Endothelial cell of umbilical vein (primary cell): Measurements from ENCODE around the gene HOXB4.

ENCODE experiments used
- CTCF ChIP-seq, 2 donors: IDR thresholded peaks; 1 replicate in 1 of 2; 2 replicates in 1 of 2; pipeline ENCODE4 v1.5.1; 2011; ENCODE audit warnings: low read length in 2 of 2, mild to moderate bottlenecking in 2 of 2, moderate library complexity in 2 of 2, control low read depth in 1 of 2, inconsistent platforms in 1 of 2, low read depth in 1 of 2; ENCODE audit not compliant: insufficient read depth in 1 of 2; ENCODE audit errors: extremely low read depth in 1 of 2
- EZH2 ChIP-seq: IDR thresholded peaks from 2 replicates; pipeline ENCODE4 v1.6.1; 2012; ENCODE audit warnings: borderline replicate concordance, low read depth, mild to moderate bottlenecking, moderate library complexity, low read length, inconsistent platforms; ENCODE audit not compliant: severe bottlenecking
- MYC ChIP-seq: IDR thresholded peaks from one replicate; pipeline ENCODE4 v1.6.1; 2011; ENCODE audit warnings: mild to moderate bottlenecking, low read depth, low read length
- POLR2A ChIP-seq: IDR thresholded peaks from 2 replicates; pipeline ENCODE4 v1.6.1; 2012; ENCODE audit warnings: low read depth, mild to moderate bottlenecking, control low read depth, low read length
- POLR2AphosphoS5 ChIP-seq: IDR thresholded peaks from 2 replicates; pipeline ENCODE4 v1.6.1; 2012; ENCODE audit warnings: low read depth, mild to moderate bottlenecking, control low read depth, low read length, moderate library complexity; ENCODE audit not compliant: insufficient read depth

DNA sequence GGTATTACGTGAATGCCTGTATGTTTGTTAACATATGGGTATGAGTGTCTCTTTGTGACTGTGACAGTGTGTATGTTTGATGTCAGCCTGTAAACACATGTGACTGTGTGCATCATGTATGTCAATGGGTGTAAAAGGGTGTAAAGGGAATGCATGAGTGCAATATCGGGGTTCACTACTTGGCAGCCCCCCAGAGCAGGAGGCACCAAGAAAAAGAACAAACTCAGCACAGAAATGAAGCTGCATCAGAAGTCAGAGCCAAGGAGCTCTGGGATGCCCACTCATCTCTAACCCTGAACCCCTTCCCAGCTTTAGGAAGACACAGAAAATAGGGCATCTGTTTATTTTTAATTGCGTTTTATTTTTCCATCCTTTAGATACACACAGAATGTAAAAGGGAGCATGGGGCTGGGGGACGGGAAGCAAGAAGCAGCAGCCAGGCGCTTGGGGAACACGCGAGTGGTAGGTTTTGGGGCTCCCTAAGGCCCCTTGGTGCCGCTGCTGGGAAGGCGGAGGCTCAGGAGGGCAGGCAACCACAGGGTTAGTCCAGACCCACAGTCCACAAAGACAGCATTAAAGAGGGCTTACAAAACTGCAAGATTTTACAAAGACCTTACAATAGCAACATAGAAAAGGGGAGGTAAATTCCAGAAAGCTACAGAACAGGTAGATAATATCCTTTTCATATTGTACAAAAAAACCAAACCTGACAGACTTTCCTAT lies 28.9 kb upstream of the HOXB4 start:
- TF ChIP-seq CTCF (IDR thresholded peaks at IDR 0.05; ENCODE audit: extremely low read depth in 1 of 2, insufficient read depth in 1 of 2, low read depth in 1 of 2, low read length in 2 of 2) (no peak), POLR2A (no peak), POLR2AphosphoS5 (no peak), MYC (no peak), EZH2 (no peak)
